Activated CD4-positive, alpha-beta T cell treated with anti-CD3 and anti-CD28 coated beads, Interleukin-10, Interleukin-2, amounts not matched to agents 100 ng/mL and 50 ng/mL, durations not matched to agents 16 hours and 8 hours (primary cell): ENCODE data around the gene CHST15.

Experiments
- DNase-seq: peaks from one replicate; pipeline ENCODE4 v3.0.0-alpha.2; 2020

The CHST15 gene

DNA sequence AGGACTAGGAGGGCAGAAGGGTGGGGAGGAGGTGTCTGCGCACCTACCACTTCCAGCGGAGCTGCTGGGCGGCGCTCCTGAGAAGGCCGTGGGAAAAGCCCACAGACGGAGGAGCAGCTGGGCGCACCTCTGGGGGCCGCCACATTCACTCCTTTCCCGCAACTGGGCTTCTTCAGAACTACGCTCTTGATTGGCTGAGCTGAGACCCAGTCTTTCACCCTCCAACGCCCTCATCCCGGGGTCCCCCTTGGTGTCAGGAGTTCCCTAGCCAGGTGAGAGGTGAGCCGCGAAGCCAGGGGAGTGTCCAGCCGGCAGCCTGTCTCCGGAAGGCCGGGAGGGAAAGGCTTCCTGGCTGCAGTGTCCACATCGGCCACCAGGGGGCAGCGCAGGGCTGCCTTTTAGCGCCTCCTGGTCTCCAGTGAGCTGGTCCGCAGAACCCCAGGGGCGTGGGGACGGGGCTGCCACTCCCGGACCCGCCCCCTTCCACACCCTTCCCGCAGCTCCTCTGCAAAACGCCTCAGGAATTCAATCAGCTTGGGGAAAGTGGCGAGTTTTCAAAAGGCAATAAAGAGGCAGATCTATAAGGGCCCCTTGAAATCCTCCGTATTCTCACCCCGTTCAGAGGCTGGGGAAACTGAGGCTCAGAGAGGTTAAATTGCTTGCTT is 98.8 kb downstream of the CHST15 start:
- peak; percentile 81 for DNase-seq

DNA sequence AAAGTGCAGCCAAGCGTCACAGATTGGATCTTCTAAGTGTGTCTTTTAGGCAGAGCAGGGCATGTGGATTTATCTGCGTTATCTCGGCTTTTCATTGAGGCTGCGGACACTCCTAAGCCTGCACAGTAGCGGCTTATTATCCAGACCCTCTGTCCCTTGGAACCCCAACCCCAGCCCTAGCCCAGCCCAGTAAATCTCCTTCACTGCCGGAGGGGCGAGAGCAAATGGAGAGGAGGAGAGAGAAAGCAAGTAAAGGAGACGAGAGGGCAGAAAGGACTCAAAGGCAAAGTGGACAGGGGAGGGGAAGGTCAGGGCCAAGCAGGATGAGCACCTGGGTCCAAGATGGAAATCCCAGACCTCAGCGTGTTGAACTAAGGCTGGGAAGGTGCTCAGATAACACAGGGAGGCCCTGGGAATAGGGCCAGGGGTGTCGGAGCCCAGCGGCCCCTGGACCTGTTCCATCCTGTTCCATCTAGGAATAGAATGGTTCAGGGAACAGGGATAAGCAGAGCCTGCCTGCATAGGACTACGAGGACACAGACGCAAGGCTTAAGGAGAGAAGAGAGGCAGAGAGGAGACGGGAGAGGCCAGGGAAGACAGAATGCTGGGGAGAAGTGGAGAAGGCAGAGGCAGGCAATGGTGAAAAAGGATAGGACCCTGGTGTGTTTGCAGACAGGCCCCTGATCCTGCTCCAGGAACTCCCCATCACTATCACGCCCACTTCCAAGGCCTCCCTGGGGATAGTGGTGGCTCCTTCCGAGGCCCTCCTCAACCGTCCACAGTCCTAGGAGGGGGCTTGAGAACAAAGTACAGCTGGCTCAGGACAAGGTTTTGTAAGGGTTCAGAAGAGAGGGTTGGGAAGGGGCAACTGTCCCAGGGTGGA is 99.6 kb downstream of the CHST15 start:
- DNase-seq = no peak

DNA sequence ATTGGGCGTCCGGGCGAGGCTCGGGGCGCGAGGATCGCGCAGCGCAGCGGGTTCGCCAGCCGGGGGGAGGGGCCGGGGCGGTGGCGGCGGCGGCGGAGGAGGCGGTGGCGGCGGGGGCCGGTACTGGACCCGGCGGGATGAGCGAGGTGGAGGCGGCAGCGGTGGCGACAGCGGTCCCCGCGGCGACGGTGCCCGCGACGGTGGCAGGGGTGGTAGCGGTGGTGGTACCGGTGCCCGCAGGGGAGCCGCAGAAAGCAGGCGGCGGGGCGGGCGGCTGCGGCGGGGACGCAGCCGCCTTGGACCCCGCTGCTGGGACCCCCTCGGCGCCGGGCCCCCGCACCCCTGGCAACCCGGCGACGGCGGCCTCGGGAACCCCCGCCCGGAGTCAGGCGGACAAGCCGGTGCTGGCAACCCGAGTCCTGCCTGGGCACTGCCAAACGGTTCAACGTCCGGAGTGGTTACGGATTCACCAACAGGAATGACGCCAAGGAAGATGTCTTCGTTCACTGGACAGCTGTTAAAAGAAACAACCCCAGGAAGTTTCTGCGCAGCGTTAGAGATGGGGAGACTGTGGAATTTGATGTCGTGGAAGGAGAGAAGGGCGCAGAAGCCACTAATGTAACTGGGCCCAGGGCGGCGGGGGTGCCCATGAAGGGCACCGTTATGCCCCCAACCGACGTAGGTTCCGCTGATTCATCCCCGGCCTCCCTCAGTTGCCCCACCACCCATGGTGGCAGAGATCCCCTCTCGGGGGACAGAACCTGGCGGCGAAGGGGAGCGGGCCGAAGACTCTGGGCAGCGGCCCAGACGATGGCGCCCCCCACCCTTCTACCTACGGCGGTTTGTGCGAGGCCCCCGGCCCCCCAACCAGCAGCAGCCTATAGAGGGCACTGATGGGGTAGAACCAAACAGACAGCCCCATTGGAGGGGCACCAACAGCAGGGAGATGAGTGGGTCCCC is 101.5 kb downstream of the CHST15 start:
- no peak for DNase-seq

DNA sequence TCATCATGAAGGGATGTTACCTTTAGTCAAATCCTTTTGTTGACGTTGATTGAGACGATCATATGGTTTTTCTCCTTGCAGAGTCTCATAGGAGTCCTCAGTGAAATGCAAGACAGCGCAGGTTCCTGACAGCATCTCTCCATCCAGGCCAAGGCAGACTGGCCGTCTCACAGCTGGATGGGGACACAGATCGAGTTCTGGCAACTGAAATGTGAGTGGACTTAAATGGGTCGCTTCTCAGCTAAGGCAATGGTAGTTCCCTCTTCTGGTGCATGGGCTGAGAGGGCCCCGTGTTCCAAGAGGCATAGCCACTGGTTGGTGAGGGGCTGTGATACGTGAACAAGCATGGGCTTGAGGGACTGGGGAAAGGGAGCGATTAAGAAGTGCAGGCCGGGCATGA is 102.5 kb downstream of the CHST15 start:
- DNase-seq = no peak

DNA sequence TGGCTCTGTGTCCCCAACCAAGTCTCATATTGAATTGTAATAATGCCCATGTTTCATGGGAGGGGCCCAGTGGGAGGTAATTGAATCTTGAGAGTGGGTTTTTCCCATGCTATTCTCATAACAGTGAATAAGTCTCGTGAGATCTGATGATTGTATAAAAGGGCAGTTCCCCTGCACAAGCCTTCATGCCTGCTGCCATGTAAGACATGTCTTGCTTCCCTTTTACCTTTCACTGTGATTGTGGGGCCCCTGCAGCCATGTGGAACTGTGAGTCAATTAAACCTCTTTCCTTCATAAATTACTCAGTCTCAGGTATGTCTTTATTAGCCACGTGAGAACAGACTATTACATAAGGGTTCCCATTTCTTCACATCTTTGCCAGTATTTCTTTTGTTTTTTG is 104.7 kb downstream of the CHST15 start:
- DNase-seq = no peak

DNA sequence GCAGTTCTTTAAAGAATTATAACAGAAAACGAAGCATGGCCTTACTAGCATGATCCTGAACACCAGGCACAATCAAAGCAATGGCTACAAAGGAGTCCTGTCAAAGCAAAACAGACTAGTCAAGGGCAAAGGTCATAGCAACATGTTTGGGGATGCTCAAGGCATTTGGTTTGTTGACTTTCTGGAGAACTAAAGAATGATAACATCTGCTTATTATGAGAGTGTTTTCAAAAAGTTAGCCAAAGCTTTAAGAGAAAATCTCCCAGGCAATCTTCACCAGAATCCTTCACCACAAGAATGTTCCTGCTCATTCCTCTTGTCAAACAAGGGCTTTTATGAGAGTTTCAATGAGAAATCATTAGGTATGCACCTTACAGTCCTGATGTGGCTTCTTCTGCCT is 106.7 kb downstream of the CHST15 start:
- no peak for DNase-seq

DNA sequence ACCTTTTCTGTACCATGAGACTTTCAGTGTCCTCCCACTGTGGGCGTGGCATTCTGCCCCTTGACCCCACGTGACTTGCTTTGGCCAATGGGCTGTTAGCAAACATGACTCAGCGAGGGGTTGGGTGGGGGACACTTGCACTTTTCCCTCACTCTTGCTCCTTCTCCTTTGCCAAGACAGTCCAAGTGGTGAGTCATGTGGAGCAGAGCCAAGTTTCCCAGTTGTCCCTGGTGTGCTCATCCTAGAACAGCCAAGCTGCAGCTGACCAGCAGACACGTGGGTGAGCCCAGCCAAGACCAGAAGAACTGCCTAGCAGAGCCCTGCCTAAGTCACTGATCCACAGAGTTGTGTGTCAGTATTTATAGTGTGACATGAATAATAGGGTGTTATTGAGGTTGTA is 119.0 kb downstream of the CHST15 start:
- no peak for DNase-seq

DNA sequence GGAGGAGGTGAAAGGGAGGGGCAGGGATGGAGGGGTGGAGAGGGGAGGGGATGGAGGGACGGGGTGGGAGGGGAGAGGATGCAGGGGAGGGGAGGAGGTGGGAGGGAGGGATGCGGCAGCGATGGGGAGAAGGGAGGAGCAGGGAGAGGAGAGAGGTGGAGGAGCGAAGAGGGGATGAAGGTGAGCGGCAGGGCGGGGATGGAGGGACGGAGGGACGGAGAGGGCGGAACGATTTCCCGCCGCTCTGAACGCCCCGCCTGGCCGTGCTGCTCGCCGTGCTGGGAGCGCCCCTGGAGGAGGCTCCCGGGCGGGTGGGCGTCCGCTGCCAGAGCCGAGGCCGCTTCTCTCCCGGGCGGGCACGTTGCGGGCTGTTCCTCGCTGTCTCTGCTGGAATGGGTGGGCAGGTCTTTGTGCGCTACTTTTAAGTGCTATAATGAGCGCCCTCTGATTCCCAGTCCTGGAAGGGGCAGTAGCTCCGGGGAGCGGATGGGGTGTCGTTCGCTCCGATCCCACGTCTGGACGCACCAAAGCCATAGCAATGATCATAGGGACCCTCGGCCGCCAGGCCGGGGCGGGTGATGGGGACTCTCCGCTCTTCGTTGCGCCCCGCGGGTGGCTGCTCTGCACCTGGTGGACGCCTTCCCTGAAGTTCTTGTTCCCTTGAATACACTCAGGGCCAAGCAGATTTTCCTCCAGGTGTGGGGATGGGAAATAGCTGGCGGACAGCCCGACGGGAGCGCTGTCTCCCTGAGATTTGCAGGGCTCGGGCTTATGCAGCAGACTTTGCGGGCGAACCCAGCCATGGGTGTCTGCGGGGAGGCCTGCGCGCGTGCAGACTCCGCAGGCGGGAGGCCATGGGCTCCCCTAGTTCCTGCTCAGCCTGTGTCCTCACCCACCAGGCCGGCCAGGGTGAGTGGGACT is 120.7 kb downstream of the CHST15 start:
- DNase-seq = no peak

DNA sequence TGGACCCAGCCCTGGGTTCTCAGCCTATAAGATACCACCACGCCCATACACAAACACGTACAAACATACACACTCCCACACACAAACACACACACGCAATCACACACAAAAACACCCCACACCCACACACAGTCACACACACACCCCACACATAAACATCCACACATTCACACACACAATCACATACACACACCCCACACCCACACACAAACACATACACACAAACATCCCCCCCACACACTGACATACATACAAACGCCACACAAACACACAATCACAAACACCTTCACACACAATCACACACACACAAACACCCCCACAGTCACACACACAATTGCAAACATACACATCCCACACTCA is 122.5 kb downstream of the CHST15 start:
- DNase-seq = no peak

DNA sequence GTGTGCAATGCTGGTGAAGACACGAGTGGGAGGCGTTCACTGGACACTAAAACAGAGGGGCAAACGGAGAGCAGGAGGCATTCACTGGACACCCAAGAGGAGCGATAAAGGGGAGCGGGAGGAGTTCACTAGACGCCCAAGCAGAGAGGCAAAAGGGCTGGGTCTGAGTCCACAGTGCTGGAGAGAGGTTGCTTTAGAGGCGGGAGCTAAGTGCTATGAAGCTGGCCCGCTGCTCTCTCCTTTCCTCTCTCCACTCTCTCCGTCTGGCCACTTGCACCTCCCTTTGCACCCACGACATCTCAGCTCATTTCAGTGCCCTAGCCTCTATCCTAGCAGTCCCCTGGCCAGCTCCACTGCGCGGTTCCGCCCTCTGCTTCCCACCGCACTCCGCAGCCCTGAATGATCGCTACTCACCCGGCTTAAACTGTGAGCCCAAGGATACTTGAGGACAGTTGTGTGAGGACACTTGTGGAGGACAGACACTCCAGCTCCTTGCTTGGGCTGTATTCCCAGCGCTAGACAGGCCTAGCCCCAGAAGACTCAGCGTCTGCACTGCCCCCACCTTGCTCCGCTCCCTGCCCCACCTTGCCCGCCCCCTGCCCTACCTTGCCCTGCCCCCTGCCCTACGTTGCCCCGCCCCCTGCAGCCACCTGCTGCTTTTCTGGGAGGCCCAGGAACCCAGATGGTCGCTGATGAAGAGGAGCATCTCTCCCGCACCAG is 123.0 kb downstream of the CHST15 start:
- DNase-seq = no peak

DNA sequence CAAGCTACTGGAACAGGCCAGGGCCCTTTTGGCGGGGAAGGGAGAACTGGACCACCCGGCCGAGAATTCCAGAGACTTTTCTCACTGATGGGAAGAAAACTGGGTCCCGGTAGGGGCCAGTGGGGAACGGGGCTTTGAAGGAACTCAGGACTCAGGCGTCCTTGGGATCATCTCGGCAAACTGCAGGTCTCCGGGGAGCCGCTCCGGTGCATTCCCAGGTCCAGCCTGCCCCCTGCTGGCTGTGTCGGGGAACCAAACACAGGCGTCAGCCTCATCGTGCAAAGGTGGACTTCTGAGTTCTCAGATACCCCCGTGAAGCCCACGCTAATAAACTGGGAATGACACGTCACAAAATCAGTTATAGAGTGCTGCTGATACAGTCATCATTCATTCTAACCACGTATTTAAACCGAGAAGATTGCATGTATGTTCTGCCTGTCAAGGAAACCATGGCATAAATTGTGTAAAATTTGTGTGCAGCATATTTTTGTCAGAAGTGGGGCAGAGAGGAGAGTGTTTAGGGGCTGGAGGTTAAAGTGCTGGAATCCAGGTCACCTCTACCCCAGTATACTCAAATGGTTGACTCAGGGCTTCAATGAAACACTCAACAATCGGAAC is 125.7 kb downstream of the CHST15 start:
- DNase-seq = peak; percentile 63

DNA sequence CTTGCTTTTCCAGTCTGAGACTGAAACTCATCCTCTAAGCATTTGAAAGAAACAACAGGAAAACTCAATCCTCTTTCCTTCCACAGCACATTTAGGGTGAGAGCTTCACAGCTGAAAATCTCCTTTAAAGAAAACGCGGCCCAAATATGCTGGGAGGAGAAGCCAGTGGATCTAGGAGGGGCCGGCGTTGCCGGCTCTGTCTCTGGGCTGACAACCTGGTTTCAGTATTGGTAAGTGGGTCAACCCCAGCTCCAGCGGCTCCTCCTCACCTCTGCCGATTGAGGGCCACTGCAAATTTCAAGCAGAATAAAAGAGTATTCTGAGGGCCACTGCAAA is 126.5 kb downstream of the CHST15 start:
- DNase-seq = no peak

DNA sequence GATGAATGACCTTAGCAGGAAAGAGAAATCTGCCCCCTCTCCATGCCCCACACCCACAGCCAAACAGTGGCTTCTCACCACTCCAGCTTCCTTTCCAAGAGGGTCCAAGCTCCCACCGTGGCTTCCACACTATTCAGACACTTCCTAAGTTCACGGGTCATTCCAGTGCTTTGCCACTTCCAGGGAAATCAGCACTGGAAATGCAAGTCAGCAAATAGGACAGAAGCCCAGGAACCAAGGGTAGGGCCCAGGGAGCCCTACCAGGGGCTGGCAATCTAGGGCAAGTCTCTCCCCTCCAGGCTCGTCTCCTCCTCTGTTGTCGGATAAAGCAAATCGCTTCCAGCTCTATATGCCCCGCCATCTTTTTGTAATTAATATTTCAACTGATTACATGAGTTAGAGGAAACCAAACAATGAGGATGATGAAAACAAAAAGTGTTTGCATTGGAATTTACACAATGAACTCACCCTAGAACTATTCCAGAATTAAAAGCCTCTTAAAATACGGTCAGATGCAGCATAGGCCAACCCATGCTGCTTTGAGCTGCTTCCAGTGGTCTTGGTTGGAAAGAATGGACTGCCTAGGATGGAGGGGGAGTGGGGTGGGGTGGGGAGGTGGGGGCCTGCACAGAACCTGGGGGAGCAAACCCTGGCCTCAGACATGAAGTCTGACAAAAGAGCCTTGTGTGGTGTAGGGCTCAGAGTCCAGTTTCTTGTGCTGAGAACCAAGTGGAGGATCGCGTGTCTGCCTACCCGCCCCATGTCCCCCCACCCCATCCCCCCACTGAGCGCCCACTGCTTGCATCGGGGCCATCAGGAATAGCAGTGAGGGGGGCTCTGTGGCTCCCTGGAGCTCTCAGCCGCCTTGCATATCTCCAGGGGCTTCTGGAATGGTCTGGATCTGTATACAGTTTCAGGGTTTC is 127.2 kb downstream of the CHST15 start:
- no peak for DNase-seq

DNA sequence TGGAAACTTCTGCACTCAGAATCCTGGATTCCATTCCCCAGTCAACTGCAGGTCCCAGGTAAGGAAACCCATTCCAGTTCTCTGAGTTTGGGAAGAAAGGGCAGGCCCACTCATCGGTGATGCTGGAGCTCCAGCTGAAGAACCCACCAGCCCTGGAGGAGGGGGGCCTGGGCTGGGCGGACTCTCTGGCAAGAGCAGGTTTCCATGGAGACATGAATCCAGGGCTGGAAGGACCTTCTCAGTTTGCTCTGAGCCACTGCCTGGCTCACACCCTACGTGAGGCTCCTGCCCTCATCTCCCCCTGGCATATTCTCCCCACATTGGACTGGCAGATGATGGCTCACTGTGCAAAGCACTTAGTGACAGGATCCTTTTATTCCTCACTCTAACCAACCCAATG is 128.4 kb downstream of the CHST15 start:
- no peak for DNase-seq

DNA sequence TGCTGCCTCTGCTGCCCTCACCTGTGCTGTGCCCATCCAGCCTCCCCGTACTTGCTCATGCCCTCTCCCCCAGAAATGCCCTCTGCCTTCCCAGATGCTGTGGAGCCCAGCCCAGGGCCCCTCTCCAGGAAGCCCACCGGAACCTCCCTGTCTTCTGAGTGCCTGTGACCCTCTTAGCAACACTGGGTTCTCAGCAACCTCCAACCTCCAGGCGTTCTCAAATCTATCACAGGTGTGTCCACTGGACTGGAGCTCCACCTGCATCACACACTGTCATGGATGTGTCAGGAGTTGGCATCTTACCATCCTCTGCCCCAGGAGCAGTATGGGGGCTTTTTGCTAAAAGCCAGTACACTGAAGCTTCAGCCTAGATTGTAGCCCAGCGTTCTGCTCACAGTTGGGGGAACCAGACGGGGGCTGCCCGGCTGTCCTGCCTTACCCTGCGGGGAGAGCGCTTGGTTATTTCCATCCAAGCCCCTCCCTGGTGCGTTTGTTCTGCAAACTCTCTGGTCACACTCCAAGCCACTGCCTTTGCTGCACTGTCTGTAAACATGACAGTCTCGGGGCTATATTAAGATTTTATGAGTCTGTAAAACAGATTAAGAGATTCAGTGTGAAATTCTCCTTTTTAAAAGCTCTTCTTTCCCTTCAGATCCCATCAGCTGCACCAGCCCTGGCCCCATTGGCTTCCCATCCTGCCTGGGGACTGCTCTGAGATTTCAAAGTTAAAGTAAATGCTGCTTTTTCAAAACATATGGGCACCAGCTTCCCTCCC is 130.5 kb downstream of the CHST15 start:
- DNase-seq = no peak

DNA sequence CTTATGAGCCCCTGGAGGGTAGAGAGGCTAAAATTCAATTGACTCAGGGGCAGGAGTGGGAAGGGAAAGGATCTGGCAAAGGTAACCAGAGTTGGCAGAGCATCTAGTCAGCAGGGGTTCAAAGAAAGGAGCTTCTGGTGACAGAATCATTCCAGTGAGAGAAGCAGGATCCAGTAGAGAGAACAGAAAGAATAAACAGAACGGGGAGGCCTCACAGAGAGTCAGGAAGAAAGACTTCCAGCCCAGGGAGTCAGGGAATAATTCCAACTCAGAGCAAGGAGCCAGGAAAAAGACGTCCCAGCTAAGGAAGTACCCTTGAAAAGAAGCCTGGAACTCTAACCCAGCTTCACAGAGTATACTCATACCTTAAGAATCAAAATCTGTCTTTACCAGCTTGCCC is 135.2 kb downstream of the CHST15 start:
- DNase-seq = no peak
